ENCODE data around the gene PCDH9. TPM values are rescaled to one million over a fixed set of nuclear protein-coding genes. Genes with fewer than 3 reads are reported as not detected.

PCDH9 gene
- total RNA-seq, 1 donor from 2014 or later, result 0.26 TPM

DNA sequence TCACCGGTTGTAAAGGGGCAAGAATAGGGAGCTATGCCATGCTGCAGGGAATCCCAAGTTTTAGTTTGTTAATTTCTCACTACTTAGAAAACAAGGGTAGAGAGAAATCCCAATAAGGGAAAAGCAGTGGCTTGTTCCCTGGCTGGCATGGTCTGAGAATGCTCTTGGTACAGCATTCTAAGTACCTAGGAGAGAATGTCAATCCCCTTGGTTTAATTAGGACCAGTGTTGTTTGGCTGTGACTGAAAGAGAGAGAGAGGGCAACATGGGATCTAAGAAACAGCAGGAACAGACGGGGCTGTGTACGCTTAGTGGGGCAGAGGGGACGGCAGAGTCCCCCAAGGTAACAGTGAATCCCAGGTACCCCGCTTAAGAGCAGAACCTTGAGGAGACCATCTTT is 228.8 kb downstream of the PCDH9 start:
- TF ChIP-seq, protein P1, sequence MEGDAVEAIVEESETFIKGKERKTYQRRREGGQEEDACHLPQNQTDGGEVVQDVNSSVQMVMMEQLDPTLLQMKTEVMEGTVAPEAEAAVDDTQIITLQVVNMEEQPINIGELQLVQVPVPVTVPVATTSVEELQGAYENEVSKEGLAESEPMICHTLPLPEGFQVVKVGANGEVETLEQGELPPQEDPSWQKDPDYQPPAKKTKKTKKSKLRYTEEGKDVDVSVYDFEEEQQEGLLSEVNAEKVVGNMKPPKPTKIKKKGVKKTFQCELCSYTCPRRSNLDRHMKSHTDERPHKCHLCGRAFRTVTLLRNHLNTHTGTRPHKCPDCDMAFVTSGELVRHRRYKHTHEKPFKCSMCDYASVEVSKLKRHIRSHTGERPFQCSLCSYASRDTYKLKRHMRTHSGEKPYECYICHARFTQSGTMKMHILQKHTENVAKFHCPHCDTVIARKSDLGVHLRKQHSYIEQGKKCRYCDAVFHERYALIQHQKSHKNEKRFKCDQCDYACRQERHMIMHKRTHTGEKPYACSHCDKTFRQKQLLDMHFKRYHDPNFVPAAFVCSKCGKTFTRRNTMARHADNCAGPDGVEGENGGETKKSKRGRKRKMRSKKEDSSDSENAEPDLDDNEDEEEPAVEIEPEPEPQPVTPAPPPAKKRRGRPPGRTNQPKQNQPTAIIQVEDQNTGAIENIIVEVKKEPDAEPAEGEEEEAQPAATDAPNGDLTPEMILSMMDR (IDR thresholded peaks at IDR 0.05; ENCODE audit: insufficient read depth, low read length, severe bottlenecking), result no peak
- H3K27me3 ChIP-seq (ENCODE audit: control insufficient read depth, insufficient read depth, low read length), result no peaks in the 10 kb centered on the region
- DNase-seq (ENCODE audit: low read depth), result no peak
- no peaks in the 10 kb centered on the region for H3K36me3 ChIP-seq (ENCODE audit: control insufficient read depth, insufficient read depth, low read length)
- no peak overlapping the region for H3K4me3 ChIP-seq (ENCODE audit: low read depth, low read length)
- no peak for FAIRE-seq

DNA sequence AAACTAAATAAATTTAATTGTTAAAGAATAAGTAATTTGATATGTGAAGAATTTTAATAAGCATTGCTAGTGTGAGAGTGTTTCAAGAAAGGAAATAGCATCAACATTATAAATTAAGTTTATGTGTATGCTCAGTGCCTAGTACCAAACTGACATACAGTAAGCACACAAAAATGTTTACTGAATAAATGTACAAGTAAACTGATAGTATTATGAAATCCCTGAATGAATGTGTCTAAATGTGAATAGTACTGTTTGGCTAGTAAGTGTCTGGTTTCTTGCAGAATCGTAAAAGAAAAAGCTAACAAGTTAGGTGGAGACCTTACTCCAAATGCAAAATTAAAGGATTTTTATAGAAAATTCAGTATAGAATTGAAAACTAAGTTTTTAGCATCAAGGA is 233.6 kb downstream of the PCDH9 start:
- DNase-seq (ENCODE audit: low read depth), result peak; percentile 28
- Histone ChIP-seq H3K4me3 (ENCODE audit: low read depth, low read length) (no peak overlapping the region), H3K27me3 (ENCODE audit: control insufficient read depth, insufficient read depth, low read length) (no peaks in the 10 kb centered on the region), H3K36me3 (ENCODE audit: control insufficient read depth, insufficient read depth, low read length) (no peaks in the 10 kb centered on the region)
- TF ChIP-seq, protein P1 (IDR thresholded peaks at IDR 0.05; ENCODE audit: insufficient read depth, low read length, severe bottlenecking), result no peak
- FAIRE-seq, result no peak

DNA sequence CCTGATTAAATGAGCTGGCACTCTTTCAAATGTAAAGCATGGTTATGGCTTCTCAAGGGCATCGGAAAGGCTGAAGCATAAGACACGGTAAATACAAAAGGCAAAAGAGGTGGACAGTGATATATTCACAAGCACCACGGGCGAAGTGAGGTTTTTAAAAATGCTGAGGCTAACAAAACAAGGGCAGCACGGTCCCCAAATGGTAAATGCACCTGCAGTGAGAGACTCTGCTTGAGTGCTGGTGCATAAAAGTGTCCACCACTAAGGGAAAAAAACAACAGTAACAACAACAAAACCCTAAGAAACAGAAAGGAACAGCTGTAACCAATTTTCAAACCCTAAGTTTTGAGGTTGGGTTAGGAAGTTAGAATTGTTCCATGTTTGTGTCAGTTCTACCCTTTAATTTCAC is 234.9 kb downstream of the PCDH9 start:
- Histone ChIP-seq H3K36me3 (ENCODE audit: control insufficient read depth, insufficient read depth, low read length) (no peaks in the 10 kb centered on the region), H3K27me3 (ENCODE audit: control insufficient read depth, insufficient read depth, low read length) (no peaks in the 10 kb centered on the region), H3K4me3 (ENCODE audit: low read depth, low read length) (no peak overlapping the region)
- TF ChIP-seq, protein P1 (IDR thresholded peaks at IDR 0.05; ENCODE audit: insufficient read depth, low read length, severe bottlenecking), result no peak
- no peak for FAIRE-seq
- no peak for DNase-seq (ENCODE audit: low read depth)

DNA sequence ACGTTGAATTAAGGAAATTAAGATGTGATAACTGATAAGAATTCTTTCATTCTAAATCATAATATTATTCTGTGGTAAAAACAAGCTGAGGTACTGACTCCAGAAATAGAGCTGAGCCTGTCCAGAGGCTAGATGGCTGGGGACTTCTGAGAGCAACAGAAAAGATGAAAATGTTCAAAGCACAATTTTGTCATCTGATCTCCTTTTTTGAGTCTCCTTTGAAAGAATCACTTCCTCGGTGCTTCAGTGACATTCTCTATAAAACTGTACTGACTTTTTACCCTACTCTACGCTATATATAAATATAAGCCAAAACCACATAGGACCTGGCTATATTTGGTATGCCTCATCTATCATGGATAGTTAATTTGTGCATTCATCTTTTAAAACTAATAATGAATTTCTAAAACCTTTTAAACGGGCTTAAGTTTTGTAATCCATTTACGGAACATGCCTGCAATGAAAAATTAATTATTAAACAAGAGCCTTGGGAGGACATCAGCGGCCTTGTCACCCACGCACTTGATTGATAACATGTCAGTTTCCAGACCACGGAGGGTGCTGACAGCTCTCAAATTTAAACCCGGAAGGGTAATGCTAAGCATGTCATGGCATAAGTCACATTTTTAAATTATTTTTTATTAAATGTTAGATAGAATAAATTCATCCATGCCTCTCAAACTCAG is 235.5 kb downstream of the PCDH9 start:
- FAIRE-seq (no peak), DNase-seq (ENCODE audit: low read depth) (no peak)
- Histone ChIP-seq H3K4me3 (ENCODE audit: low read depth, low read length) (no peak overlapping the region), H3K36me3 (ENCODE audit: control insufficient read depth, insufficient read depth, low read length) (no peaks in the 10 kb centered on the region), H3K27me3 (ENCODE audit: control insufficient read depth, insufficient read depth, low read length) (no peaks in the 10 kb centered on the region)
- TF ChIP-seq, protein P1 (IDR thresholded peaks at IDR 0.05; ENCODE audit: insufficient read depth, low read length, severe bottlenecking), result no peak

DNA sequence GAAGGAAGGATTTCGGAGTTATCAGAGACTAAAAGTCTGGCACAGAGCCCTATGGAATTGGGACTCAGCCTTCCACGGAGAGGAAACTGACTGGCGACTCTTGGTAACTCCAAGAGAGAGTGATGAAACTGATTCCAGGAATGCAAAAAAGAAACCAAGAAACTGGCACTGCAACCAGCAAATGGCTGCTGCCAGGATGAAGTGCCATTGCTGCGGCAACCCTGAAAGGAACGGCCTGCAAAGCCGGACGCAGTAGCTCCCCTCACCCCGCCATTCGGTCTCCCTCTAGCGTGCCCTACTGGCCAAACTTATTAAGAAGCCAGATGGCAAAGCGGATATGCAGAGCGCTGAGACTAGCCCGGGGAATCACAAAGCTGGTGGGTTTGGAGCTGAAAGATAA is 236.0 kb downstream of the PCDH9 start:
- peak; percentile 29 for DNase-seq (ENCODE audit: low read depth)
- H3K27me3 ChIP-seq (ENCODE audit: control insufficient read depth, insufficient read depth, low read length), result no peaks in the 10 kb centered on the region
- TF ChIP-seq, protein P1 (IDR thresholded peaks at IDR 0.05; ENCODE audit: insufficient read depth, low read length, severe bottlenecking), result peak; percentile 47
- peak overlapping the region; percentile 0 for H3K4me3 ChIP-seq (ENCODE audit: low read depth, low read length)
- no peaks in the 10 kb centered on the region for H3K36me3 ChIP-seq (ENCODE audit: control insufficient read depth, insufficient read depth, low read length)
- no peak for FAIRE-seq

DNA sequence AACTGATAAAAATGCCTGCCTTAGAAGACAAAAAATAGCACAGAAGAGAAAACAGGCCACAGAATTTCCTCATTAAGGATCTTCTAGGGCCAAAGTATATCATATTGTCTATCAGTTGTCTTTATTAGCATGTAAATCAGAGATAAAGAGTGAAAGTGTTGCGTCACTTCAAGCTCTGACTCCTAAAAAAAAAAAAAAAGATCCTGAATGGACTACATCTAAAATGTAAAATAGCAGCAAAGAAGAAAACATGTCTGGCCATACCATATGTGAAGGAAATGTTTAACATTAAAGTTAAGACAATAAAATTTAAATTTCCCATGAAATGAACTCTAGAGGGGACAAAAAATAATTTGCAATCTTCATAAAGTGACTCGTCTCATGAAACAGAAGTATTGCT is 237.4 kb downstream of the PCDH9 start:
- no peak overlapping the region for H3K4me3 ChIP-seq (ENCODE audit: low read depth, low read length)
- TF ChIP-seq, protein P1 (IDR thresholded peaks at IDR 0.05; ENCODE audit: insufficient read depth, low read length, severe bottlenecking), result no peak
- DNase-seq (ENCODE audit: low read depth) (no peak), FAIRE-seq (no peak)
- H3K27me3 ChIP-seq (ENCODE audit: control insufficient read depth, insufficient read depth, low read length), result no peaks in the 10 kb centered on the region
- H3K36me3 ChIP-seq (ENCODE audit: control insufficient read depth, insufficient read depth, low read length), result no peaks in the 10 kb centered on the region

Measured in bronchial epithelial cell (primary cell).